SK-N-SH treated with all-trans-retinoic acid at 6 μM for 48 hours (cell line): ENCODE results near the gene CDR2L.

Source experiments
- ATAC-seq: fragments of 200-7000 bp; cut with Tn5 transposase; 3 replicates; pipeline ENCODE4 v1.9.1; 2020; ENCODE audit warnings: mild to moderate bottlenecking, moderate library complexity
- ARNTL ChIP-seq: fragments of 450-650 bp; formaldehyde crosslinking; IDR thresholded peaks from 2 replicates; pipeline ENCODE4 v1.5.0; 2020; ENCODE audit warnings: low read depth, mild to moderate bottlenecking, moderate library complexity, borderline replicate concordance
- CSDC2 ChIP-seq: fragments of 250-450 bp; sonication (Bioruptor Pico); IDR thresholded peaks from 2 replicates; pipeline ENCODE4 v1.5.0; 2020; ENCODE audit warnings: mild to moderate bottlenecking, moderate library complexity
- CSRNP3 ChIP-seq: fragments of 250-450 bp; sonication (Bioruptor Pico); IDR thresholded peaks from 2 replicates; pipeline ENCODE4 v1.5.1; 2021; ENCODE audit warnings: mild to moderate bottlenecking, moderate library complexity
- ESRRG ChIP-seq: fragments of 250-450 bp; sonication (Bioruptor Pico); IDR thresholded peaks from 2 replicates; pipeline ENCODE4 v1.6.1; 2021; ENCODE audit warnings: mild to moderate bottlenecking
- GLIS3 ChIP-seq: fragments of 250-450 bp; sonication (Bioruptor Pico); IDR thresholded peaks from 2 replicates; pipeline ENCODE4 v1.5.0; 2020; ENCODE audit warnings: mild to moderate bottlenecking, moderate library complexity
- ISL1 ChIP-seq: fragments of 250-450 bp; sonication (Bioruptor Pico); IDR thresholded peaks from 2 replicates; pipeline ENCODE4 v2.1.2; 2022; ENCODE audit warnings: mild to moderate bottlenecking, moderate library complexity
- OSR1 ChIP-seq: fragments of 250-450 bp; sonication (Bioruptor Pico); IDR thresholded peaks from 2 replicates; pipeline ENCODE4 v1.8.0; 2022; ENCODE audit warnings: moderate library complexity, mild to moderate bottlenecking, inconsistent platforms
- PATZ1 ChIP-seq: fragments of 250-450 bp; sonication (Bioruptor Pico); IDR thresholded peaks from 2 replicates; pipeline ENCODE4 v1.8.0; 2020; ENCODE audit warnings: mild to moderate bottlenecking, moderate library complexity, borderline replicate concordance
- POU6F1 ChIP-seq: fragments of 250-450 bp; sonication (Bioruptor Pico); IDR thresholded peaks from 2 replicates; pipeline ENCODE4 v1.8.0; 2021; ENCODE audit warnings: low read depth, mild to moderate bottlenecking, moderate library complexity, borderline replicate concordance
- SNAI2 ChIP-seq: fragments of 250-450 bp; sonication (Bioruptor Pico); IDR thresholded peaks from 2 replicates; pipeline ENCODE4 v1.5.0; 2020; ENCODE audit warnings: mild to moderate bottlenecking, moderate library complexity
- TCF4 ChIP-seq: fragments of 250-450 bp; sonication (Bioruptor Pico); IDR thresholded peaks from 2 replicates; pipeline ENCODE4 v1.8.0; 2021; ENCODE audit warnings: mild to moderate bottlenecking, moderate library complexity, borderline replicate concordance
- TOX ChIP-seq: fragments of 250-450 bp; sonication (Bioruptor Pico); IDR thresholded peaks from 2 replicates; pipeline ENCODE4 v1.8.0; 2021; ENCODE audit warnings: mild to moderate bottlenecking, moderate library complexity, borderline replicate concordance
- TSHZ2 ChIP-seq: fragments of 250-450 bp; sonication (Bioruptor Pico); IDR thresholded peaks from 2 replicates; pipeline ENCODE4 v1.5.0; 2020; ENCODE audit warnings: mild to moderate bottlenecking, moderate library complexity
- ZC3H10 ChIP-seq: fragments of 250-450 bp; sonication (Bioruptor Pico); IDR thresholded peaks from 2 replicates; pipeline ENCODE4 v1.5.1; 2021; ENCODE audit warnings: mild to moderate bottlenecking, moderate library complexity
- ZFP3 ChIP-seq: fragments of 250-450 bp; sonication (Bioruptor Pico); IDR thresholded peaks from 2 replicates; pipeline ENCODE4 v1.5.0; 2020; ENCODE audit warnings: mild to moderate bottlenecking, moderate library complexity
- ZFP30 ChIP-seq: fragments of 450-650 bp; formaldehyde crosslinking; IDR thresholded peaks from 2 replicates; pipeline ENCODE4 v1.5.0; 2022; ENCODE audit warnings: mild to moderate bottlenecking, moderate library complexity
- ZNF565 ChIP-seq: fragments of 450-650 bp; formaldehyde crosslinking; conservative IDR thresholded peaks from 2 replicates; pipeline ENCODE4 v1.5.0; 2020; ENCODE audit warnings: low read depth, mild to moderate bottlenecking, moderate library complexity
- ZNF70 ChIP-seq: fragments of 450-650 bp; formaldehyde crosslinking; IDR thresholded peaks from 2 replicates; pipeline ENCODE4 v1.5.0; 2020; ENCODE audit warnings: mild to moderate bottlenecking, moderate library complexity
- ZNF8 ChIP-seq: fragments of 450-650 bp; formaldehyde crosslinking; IDR thresholded peaks from 2 replicates; pipeline ENCODE4 v1.5.0; 2020; ENCODE audit warnings: mild to moderate bottlenecking, moderate library complexity

The CDR2L gene

GRCh38 chr17:75032720-75033280, 45.4 kb downstream of the CDR2L start:
- ATAC-seq: peak; percentile 12
- TF ChIP-seq ZNF565 (CRISPR knock-in tag) (no peak), ARNTL (CRISPR knock-in tag) (no peak), CSRNP3 (no peak), POU6F1 (no peak), ZFP3 (CRISPR knock-in tag) (no peak), ZNF70 (CRISPR knock-in tag) (no peak), CSDC2 (CRISPR knock-in tag) (no peak), TCF4 (no peak), GLIS3 (CRISPR knock-in tag) (no peak), ZC3H10 (CRISPR knock-in tag) (no peak), ZNF8 (CRISPR knock-in tag) (no peak), TOX (no peak), ZFP30 (CRISPR knock-in tag) (no peak)

- ATAC-seq: peak; percentile 58
- TF ChIP-seq TSHZ2 (CRISPR knock-in tag) (0 out of 2 replicates have a peak, but pooled peaks have one; percentile 11), CSDC2 (CRISPR knock-in tag) (no peak), POU6F1 (0 out of 2 replicates have a peak, but pooled peaks have one; percentile 35), PATZ1 (no peak)
Measured at GRCh38 chr17:75033346-75034235, 46.2 kb downstream of the CDR2L start.

- ATAC-seq: peak; percentile 58
- TF ChIP-seq POU6F1: no peak
- TF ChIP-seq TSHZ2 (CRISPR knock-in tag): no peak
- no peak for TF ChIP-seq SNAI2 (CRISPR knock-in tag)
- no peak for TF ChIP-seq ISL1 (CRISPR knock-in tag)
- TF ChIP-seq OSR1 (CRISPR knock-in tag): no peak
- TF ChIP-seq TOX: no peak
- no peak for TF ChIP-seq ZC3H10 (CRISPR knock-in tag)
- TF ChIP-seq ESRRG (CRISPR knock-in tag): no peak
- TF ChIP-seq ZNF565 (CRISPR knock-in tag): peak; percentile 46; the same call in 1 of the 2 replicates
- no peak for TF ChIP-seq ZFP3 (CRISPR knock-in tag)
Measured at GRCh38 chr17:75034236-75034908, 46.9 kb downstream of the CDR2L start.
